MM.1S (cell line): ENCODE measurements around the gene ICAM1.

Experiments used
- DNase-seq: peaks from one replicate; pipeline ENCODE4 v3.0.0-alpha.2; 2015
- H2AFZ ChIP-seq: fragments of 300-600 bp; sonication (generic); 2 replicates; pipeline ENCODE4 v1.6.0; 2016; ENCODE audit warnings: antibody characterized with exemption, low read length
- H3F3A ChIP-seq: fragments of 300-600 bp; sonication (generic); 2 replicates; pipeline ENCODE4 v1.6.1; 2016; ENCODE audit warnings: mild to moderate bottlenecking, antibody characterized with exemption, low read length, moderate library complexity, mixed read lengths; ENCODE audit not compliant: insufficient read depth
- H3K27ac ChIP-seq: fragments of 300-600 bp; sonication (generic); 2 replicates; pipeline ENCODE4 v1.5.1; 2016; ENCODE audit warnings: mild to moderate bottlenecking, low read length
- H3K27me3 ChIP-seq: fragments of 300-600 bp; sonication (generic); replicated peaks from 2 replicates; pipeline ENCODE4 v1.6.0; 2016; ENCODE audit warnings: low read length; ENCODE audit not compliant: insufficient read depth
- H3K36me3 ChIP-seq: fragments of 300-600 bp; sonication (generic); replicated peaks from 2 replicates; pipeline ENCODE4 v1.6.1; 2016; ENCODE audit warnings: mild to moderate bottlenecking, low read length, mixed read lengths; ENCODE audit not compliant: insufficient read depth
- H3K4me1 ChIP-seq: fragments of 300-600 bp; sonication (generic); 2 replicates; pipeline ENCODE4 v1.6.1; 2016; ENCODE audit warnings: low read length, mixed read lengths
- H3K4me2 ChIP-seq: fragments of 300-600 bp; sonication (generic); 2 replicates; pipeline ENCODE4 v1.6.0; 2016; ENCODE audit warnings: low read depth, low read length
- H3K4me3 ChIP-seq: fragments of 300-600 bp; sonication (generic); 2 replicates; pipeline ENCODE4 v1.5.1; 2016; ENCODE audit warnings: low read length, mixed read lengths
- H3K79me2 ChIP-seq: fragments of 300-600 bp; sonication (generic); 2 replicates; pipeline ENCODE4 v1.6.1; 2016; ENCODE audit warnings: mixed run types, low read length, mixed read lengths
- H3K9ac ChIP-seq: fragments of 300-600 bp; sonication (generic); 2 replicates; pipeline ENCODE4 v1.6.1; 2016; ENCODE audit warnings: low read length, mixed read lengths
- H3K9me2 ChIP-seq: fragments of 300-600 bp; sonication (generic); replicated peaks from 2 replicates; pipeline ENCODE4 v1.6.1; 2016; ENCODE audit warnings: mild to moderate bottlenecking, low read length, mixed read lengths; ENCODE audit not compliant: insufficient read depth
- H3K9me3 ChIP-seq: fragments of 300-600 bp; sonication (generic); replicated peaks from 2 replicates; pipeline ENCODE4 v1.6.1; 2016; ENCODE audit warnings: mild to moderate bottlenecking, low read length, mixed read lengths; ENCODE audit not compliant: insufficient read depth
- H4K20me1 ChIP-seq: fragments of 300-600 bp; sonication (generic); 2 replicates; pipeline ENCODE4 v1.6.1; 2016; ENCODE audit warnings: mild to moderate bottlenecking, low read length, moderate library complexity, mixed read lengths; ENCODE audit not compliant: insufficient read depth
- CTCF ChIP-seq: fragments of 300-600 bp; sonication (generic); IDR thresholded peaks from 2 replicates; pipeline ENCODE4 v1.5.1; 2016; ENCODE audit warnings: antibody characterized with exemption, low read length, mixed read lengths
- EZH2 ChIP-seq: fragments of 300-600 bp; sonication (generic); optimal IDR thresholded peaks from 2 replicates; pipeline ENCODE3; 2017; ENCODE audit warnings: low read depth, mild to moderate bottlenecking, antibody characterized with exemption, low read length, mixed read lengths
- EZH2phosphoT487 ChIP-seq: fragments of 300-600 bp; sonication (generic); IDR thresholded peaks from 2 replicates; pipeline ENCODE4 v1.6.1; 2018; ENCODE audit warnings: antibody characterized with exemption, low read length

Gene ICAM1

GRCh38 chr19:10285393-10285792, 14.5 kb downstream of the ICAM1 start:
- Histone ChIP-seq H2AFZ (no peak overlapping the region), H3K36me3 (no peaks in the 10 kb centered on the region), H3K4me2 (no peak overlapping the region), H3K9ac (no peak overlapping the region), H3K9me2 (no peaks in the 10 kb centered on the region), H3K79me2 (no peaks in the 10 kb centered on the region), H3K4me1 (peaks cover 18% of the 10 kb centered on the region), H4K20me1 (no peaks in the 10 kb centered on the region), H3K9me3 (no peaks in the 10 kb centered on the region), H3F3A (peaks cover 5% of the 10 kb centered on the region), H3K27me3 (peaks cover 12% of the 10 kb centered on the region), H3K27ac (no peak overlapping the region), H3K4me3 (no peak overlapping the region)
- no peak for DNase-seq
- TF ChIP-seq EZH2phosphoT487 (no peak), CTCF (no peak), EZH2 (no peak)

- H4K20me1 ChIP-seq, result no peaks in the 10 kb centered on the region
- peaks cover 32% of the 10 kb centered on the region for H3K4me1 ChIP-seq
- DNase-seq, result no peak
- H3K9ac ChIP-seq, result no peak within 1 kb of the TSS
- TF ChIP-seq CTCF, result no peak
- peaks cover 28% of the 10 kb centered on the region for H3K27me3 ChIP-seq
- no peaks in the 10 kb centered on the region for H3K36me3 ChIP-seq
- H3K27ac ChIP-seq, result no peak within 1 kb of the TSS
- H2AFZ ChIP-seq, result peak within 1 kb of the TSS; percentile 44
- H3K4me3 ChIP-seq, result peak within 1 kb of the TSS; percentile 30
- H3F3A ChIP-seq, result peaks cover 11% of the 10 kb centered on the region; the same call in 1 of the 2 replicates
- H3K79me2 ChIP-seq, result no peaks in the 10 kb centered on the region
- peak within 1 kb of the TSS; percentile 69 for H3K4me2 ChIP-seq
- H3K9me2 ChIP-seq, result no peaks in the 10 kb centered on the region
- H3K9me3 ChIP-seq, result no peaks in the 10 kb centered on the region
Observed at GRCh38 chr19:10286803-10287737, 16.1 kb downstream of the ICAM1 start, which contains the start of gene ICAM4. ICAM4 (plus strand) TSS chr19:10286955; CDS start chr19:10287013, 58 bp downstream.

- Histone ChIP-seq H2AFZ (peak overlapping the region; percentile 78), H3F3A (peaks cover 11% of the 10 kb centered on the region; the same call in 1 of the 2 replicates)
Observed at GRCh38 chr19:10288662-10289166, 17.8 kb downstream of the ICAM1 start.

More at GRCh38 chr19:10288662-10289166, 17.8 kb downstream of the ICAM1 start:
- peaks cover 32% of the 10 kb centered on the region for H3K4me1 ChIP-seq
- H3K4me2 ChIP-seq, result peak overlapping the region; percentile 92
- peak overlapping the region; percentile 55 for H3K4me3 ChIP-seq
- H3K36me3 ChIP-seq, result no peaks in the 10 kb centered on the region
- H3K79me2 ChIP-seq, result no peaks in the 10 kb centered on the region
- H3K27ac ChIP-seq, result no peak overlapping the region
- H3K9me2 ChIP-seq, result no peaks in the 10 kb centered on the region
- peak; percentile 55 for DNase-seq
- TF ChIP-seq CTCF (no peak), EZH2phosphoT487 (no peak), EZH2 (no peak)
- no peaks in the 10 kb centered on the region for H4K20me1 ChIP-seq
- peak overlapping the region; percentile 9; the same call in 1 of the 2 replicates for H3K9ac ChIP-seq
- peaks cover 29% of the 10 kb centered on the region for H3K27me3 ChIP-seq
- H3K9me3 ChIP-seq, result no peaks in the 10 kb centered on the region
